Subcutaneous abdominal adipose tissue (tissue), 5 donors: Measurements from ENCODE around the gene SHQ1.
A peak's percentile ranks its signal among the peaks of the same experiment; 100 is the strongest.
"Not testable (repeated sequence)": the region's sequence is repeated elsewhere in the genome, so short reads cannot be mapped to it uniquely, and the experiment has no call there.

Experiments
- H3K27ac ChIP-seq: one replicate; pipeline ENCODE4 v1.7.0; 2013; ENCODE audit warnings: low read depth, mild to moderate bottlenecking, inconsistent platforms, low read length, moderate library complexity
- H3K27me3 ChIP-seq, 5 donors: one replicate each; pipeline ENCODE4 v1.7.0; 2013; ENCODE audit warnings: low read length in 5 of 5, inconsistent platforms in 1 of 5; ENCODE audit not compliant: control insufficient read depth in 5 of 5, insufficient read depth in 4 of 5
- H3K36me3 ChIP-seq, 5 donors: one replicate each; pipeline ENCODE4 v1.7.0; 2013; ENCODE audit warnings: low read length in 5 of 5; ENCODE audit not compliant: control insufficient read depth in 5 of 5, insufficient read depth in 5 of 5
- H3K4me1 ChIP-seq, 5 donors: one replicate each; pipeline ENCODE4 v1.7.0; 2013; ENCODE audit warnings: low read length in 5 of 5, mild to moderate bottlenecking in 3 of 5, moderate library complexity in 1 of 5; ENCODE audit not compliant: control insufficient read depth in 5 of 5, insufficient read depth in 5 of 5
- H3K4me3 ChIP-seq, 5 donors: one replicate each; pipeline ENCODE4 v1.7.0; 2013; ENCODE audit warnings: low read length in 5 of 5, low read depth in 1 of 5
- H3K9ac ChIP-seq, 5 donors: one replicate each; pipeline ENCODE4 v1.7.0; 2013; ENCODE audit warnings: low read length in 5 of 5, mild to moderate bottlenecking in 4 of 5, moderate library complexity in 3 of 5
- H3K9me3 ChIP-seq, 5 donors: one replicate each; pipeline ENCODE4 v1.7.0; 2013; ENCODE audit warnings: low read length in 5 of 5; ENCODE audit not compliant: control insufficient read depth in 5 of 5
- donor health status: healthy.
- donor health status: healthy.
- donor health status: healthy.
- donor health status: healthy.
- donor health status: healthy.

Gene SHQ1

DNA sequence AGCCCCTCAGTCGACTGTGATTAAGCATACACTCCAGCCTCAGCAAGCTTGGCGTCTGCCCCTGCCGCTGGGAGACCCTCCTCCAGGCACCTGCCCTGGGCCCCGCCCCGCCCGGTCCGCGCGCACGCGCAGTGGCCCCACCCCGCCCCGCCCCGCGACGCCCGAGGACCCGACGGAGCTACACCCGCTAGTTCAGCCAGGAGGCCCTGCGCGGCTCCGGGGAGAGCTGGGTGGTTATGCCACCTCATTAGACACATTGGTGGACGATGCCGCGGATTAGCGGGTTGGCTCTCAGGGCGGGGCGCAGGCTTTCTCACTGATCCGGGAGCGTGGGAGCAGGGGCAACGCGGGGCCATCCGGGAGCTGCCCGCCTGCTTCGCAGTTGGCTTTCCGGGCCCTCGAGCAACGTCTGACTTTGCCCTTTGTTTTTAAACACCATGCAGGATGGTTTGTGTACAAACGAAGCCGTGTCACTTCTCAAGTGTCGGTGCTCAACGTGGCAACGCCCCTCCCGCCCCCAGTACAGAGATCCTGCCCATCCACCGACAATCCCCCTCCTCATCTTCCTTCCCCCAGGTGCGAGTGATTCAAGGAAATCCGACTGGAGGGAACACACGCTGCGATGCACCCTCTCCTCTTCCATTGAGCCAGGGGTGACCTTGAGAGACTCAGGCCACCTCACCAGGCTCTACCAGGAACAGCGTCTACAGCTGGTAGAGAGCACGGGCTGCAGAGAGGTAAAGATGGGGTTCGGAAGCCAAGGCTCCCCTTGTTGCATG is 109.3 kb downstream of the SHQ1 start:
- Histone ChIP-seq H3K9ac (peak overlapping the region in 2 of 5 donors; percentile 7 to 52), H3K4me1 (peaks cover 0 to 12% (median 9%) of the 10 kb centered on the region in 5 donors), H3K4me3 (peak overlapping the region in 4 of 5 donors; percentile 57 to 62 (median 58)), H3K27ac (no peak overlapping the region), H3K36me3 (no peaks in the 10 kb centered on the region), H3K9me3 (peaks cover 0 to 8% (median 7%) of the 10 kb centered on the region in 5 donors), H3K27me3 (peaks cover 0 to 25% (median 10%) of the 10 kb centered on the region in 5 donors)

DNA sequence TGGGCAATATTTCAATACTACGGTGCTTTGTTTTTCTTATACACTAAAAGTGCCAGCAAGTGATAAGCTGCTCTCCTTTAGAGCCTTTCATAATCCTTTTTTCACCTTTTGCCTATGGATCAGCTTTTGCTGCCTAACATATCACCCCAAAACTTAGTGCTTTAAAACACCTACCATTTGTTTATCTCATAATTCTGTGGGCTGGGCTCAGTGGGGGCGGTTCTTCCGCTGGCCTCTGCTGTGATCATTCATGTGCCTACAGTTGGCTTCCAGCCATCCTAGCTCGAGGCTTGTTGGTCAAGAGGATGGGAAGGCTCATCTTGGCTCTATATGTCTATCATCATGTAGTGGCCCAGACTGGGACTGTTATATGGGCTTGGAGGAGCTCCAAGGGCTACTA is 113.2 kb downstream of the SHQ1 start:
- not testable (repeated sequence) for H3K27ac ChIP-seq, H3K9ac ChIP-seq, H3K4me3 ChIP-seq, H3K36me3 ChIP-seq
- H3K9me3 ChIP-seq, result peaks cover 4 to 22% (median 19%) of the 10 kb centered on the region in 5 donors
- peaks cover 0 to 12% (median 9%) of the 10 kb centered on the region in 5 donors for H3K4me1 ChIP-seq
- H3K27me3 ChIP-seq, result peaks cover 0 to 22% (median 10%) of the 10 kb centered on the region in 5 donors

DNA sequence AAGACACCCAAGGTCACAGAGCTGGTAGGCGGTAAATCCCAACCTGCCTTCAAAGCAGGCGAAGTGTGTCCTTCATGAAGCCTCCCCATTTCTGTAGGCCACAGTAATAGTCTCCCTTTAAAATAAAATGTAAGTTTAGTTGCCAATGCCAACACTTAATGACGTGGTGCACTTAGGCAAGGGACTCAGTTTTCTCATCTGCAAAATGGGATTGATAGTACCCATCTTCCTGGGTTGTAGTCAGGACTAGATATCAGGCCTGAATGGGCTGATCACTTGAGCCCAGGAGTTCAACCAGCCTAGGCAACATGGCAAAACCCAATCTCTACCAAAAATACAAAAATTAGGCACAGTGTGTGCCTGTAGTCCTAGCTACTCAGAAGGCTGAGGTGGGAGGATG is 114.6 kb downstream of the SHQ1 start:
- H3K27me3 ChIP-seq, result peaks cover 0 to 15% (median 4%) of the 10 kb centered on the region in 5 donors
- no peak overlapping the region for H3K4me3 ChIP-seq
- peaks cover 4 to 22% (median 19%) of the 10 kb centered on the region in 5 donors for H3K9me3 ChIP-seq
- H3K9ac ChIP-seq, result no peak overlapping the region
- H3K27ac ChIP-seq, result no peak overlapping the region
- H3K4me1 ChIP-seq, result peaks cover 0 to 7% (median 5%) of the 10 kb centered on the region in 5 donors
- H3K36me3 ChIP-seq, result no peaks in the 10 kb centered on the region

DNA sequence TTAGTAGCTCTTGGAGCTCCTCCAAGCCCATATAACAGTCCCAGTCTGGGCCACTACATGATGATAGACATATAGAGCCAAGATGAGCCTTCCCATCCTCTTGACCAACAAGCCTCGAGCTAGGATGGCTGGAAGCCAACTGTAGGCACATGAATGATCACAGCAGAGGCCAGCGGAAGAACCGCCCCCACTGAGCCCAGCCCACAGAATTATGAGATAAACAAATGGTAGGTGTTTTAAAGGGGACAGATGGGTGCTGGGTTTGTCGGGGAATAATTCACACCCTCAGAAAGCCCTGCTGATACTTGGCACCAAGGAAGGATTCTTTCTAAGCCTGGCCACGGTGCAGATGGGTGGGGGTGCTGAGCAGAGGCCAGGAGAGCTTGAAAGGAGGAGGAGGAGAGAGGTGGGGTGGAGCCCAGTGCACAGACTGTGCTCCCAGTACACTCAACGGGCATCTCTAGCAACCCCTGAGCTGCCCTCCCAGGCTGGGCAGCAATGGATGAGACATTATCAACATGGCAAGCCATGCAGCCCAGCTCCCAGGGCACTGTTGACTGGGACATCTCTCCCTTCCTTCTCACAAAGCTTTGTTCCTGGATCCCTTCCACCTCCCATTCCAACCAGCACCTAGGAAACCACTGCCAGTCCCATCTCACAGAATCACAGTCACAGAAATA is 115.4 kb downstream of the SHQ1 start:
- peak overlapping the region in 1 of 5 donors; percentile 5 for H3K4me3 ChIP-seq
- not testable (repeated sequence) for H3K4me1 ChIP-seq, H3K36me3 ChIP-seq, H3K9ac ChIP-seq, H3K27ac ChIP-seq, H3K27me3 ChIP-seq
- peaks cover 4 to 22% (median 19%) of the 10 kb centered on the region in 5 donors for H3K9me3 ChIP-seq

DNA sequence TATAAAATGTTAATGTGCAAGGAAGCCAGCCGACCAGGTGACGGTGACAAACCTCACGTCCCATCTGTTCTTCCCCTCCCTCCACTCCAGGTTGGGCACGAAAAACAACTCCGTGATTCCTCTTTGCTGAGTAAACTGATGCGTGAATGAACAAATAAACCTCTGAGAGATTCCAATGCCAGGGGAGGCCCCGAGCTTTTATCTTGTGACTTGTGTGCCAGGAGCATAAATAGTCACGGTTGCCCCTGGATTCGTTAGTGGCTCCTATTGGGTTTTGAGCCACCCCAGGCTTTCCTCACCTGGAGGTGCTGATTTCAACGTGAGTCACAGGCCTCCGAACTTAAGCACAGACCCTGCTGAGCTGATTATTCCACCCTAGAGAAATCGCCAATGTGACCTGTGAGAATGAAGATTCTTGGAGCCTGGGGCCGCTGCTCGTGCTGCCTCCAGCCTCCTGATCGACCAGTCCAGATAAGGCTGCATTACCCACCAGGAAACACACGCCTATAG is 119.2 kb downstream of the SHQ1 start:
- Histone ChIP-seq H3K27me3 (peaks cover 0 to 9% (median 0%) of the 10 kb centered on the region in 5 donors), H3K9ac (no peak overlapping the region), H3K9me3 (peaks cover 4 to 14% (median 12%) of the 10 kb centered on the region in 5 donors), H3K27ac (no peak overlapping the region), H3K4me3 (no peak overlapping the region), H3K4me1 (peaks cover 0 to 15% (median 10%) of the 10 kb centered on the region in 5 donors), H3K36me3 (no peaks in the 10 kb centered on the region)

DNA sequence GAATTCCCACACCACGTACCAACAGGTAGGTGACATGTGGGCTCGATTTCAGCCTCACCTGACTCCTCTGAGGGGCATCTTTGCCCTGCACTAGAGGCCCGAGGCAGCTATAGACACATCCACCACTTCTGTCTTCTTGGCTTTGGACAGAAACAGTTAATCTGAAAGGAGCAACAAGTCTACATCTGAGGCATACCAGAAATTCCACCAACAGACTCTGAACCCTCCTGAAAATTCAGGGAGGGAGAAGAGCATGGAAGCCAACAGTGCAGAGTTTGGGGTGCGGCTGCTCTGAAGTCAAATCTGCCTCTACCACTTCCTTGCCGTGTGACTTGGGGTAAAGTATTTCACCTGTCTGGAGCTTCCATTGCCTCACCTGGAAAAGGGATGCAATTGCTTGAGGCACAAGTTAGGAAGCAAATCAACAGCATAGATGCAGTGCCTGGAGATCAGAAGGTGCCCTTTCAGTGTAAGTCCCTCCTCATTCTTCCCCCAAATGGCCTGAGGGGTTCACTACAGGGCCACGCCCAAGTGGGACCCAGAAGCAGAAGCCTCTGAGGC is 119.8 kb downstream of the SHQ1 start:
- H3K9ac ChIP-seq, result no peak overlapping the region
- peaks cover 4 to 12% (median 9%) of the 10 kb centered on the region in 5 donors for H3K9me3 ChIP-seq
- H3K27me3 ChIP-seq, result peaks cover 0 to 9% (median 0%) of the 10 kb centered on the region in 5 donors
- H3K4me3 ChIP-seq, result no peak overlapping the region
- H3K36me3 ChIP-seq, result no peaks in the 10 kb centered on the region
- H3K4me1 ChIP-seq, result peaks cover 0 to 15% (median 10%) of the 10 kb centered on the region in 5 donors
- H3K27ac ChIP-seq, result no peak overlapping the region

DNA sequence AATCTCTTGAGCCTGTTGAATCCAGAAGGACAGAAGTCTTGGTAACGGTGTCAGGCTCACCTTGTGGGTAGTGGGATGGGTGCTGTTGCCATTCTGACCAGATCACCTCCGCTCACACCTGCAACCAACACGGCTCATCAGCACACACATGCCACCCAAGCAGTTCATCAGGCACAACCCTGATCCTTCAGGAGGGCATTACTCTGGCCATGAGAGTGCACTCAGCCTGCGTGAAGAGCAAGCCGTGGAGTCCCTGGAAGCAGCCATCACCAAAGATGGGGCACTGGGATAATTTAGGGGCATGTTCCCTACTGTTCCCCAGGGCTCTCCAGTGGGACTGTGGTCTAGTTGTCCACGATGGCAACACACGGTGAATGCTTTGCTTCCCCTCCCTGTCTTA is 120.5 kb downstream of the SHQ1 start:
- H3K4me3 ChIP-seq, result peak overlapping the region in 1 of 5 donors; percentile 8
- no peak overlapping the region for H3K27ac ChIP-seq
- H3K27me3 ChIP-seq, result peaks cover 0 to 9% (median 0%) of the 10 kb centered on the region in 5 donors
- no peaks in the 10 kb centered on the region for H3K36me3 ChIP-seq
- peaks cover 0 to 5% (median 4%) of the 10 kb centered on the region in 5 donors for H3K9me3 ChIP-seq
- H3K9ac ChIP-seq, result no peak overlapping the region
- peaks cover 0 to 18% (median 16%) of the 10 kb centered on the region in 5 donors for H3K4me1 ChIP-seq

DNA sequence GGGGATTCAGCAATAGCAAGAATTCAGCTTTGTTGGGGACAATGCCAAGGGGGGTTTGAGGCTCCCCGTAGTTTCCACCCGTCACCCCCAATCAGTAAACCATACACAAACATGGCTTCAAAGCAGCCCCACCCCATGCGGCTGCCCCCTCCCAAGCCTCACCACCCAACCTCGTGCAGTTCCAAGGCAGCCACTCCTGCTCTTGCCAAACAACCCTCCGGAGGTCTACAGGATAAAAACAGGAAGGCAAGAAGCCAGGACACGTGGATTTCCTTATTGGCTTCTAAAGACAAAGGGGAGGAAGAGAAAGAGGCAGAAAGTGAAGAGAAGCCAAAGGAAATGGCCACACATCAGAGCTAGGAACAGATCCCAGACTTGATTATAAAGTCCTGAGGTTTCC is 121.1 kb downstream of the SHQ1 start:
- peaks cover 0 to 9% (median 0%) of the 10 kb centered on the region in 5 donors for H3K27me3 ChIP-seq
- H3K27ac ChIP-seq, result no peak overlapping the region
- H3K9ac ChIP-seq, result no peak overlapping the region
- H3K36me3 ChIP-seq, result no peaks in the 10 kb centered on the region
- H3K4me1 ChIP-seq, result peaks cover 0 to 21% (median 19%) of the 10 kb centered on the region in 5 donors
- H3K9me3 ChIP-seq, result peaks cover 0 to 4% (median 3%) of the 10 kb centered on the region in 5 donors
- peak overlapping the region in 1 of 5 donors; percentile 8 for H3K4me3 ChIP-seq

DNA sequence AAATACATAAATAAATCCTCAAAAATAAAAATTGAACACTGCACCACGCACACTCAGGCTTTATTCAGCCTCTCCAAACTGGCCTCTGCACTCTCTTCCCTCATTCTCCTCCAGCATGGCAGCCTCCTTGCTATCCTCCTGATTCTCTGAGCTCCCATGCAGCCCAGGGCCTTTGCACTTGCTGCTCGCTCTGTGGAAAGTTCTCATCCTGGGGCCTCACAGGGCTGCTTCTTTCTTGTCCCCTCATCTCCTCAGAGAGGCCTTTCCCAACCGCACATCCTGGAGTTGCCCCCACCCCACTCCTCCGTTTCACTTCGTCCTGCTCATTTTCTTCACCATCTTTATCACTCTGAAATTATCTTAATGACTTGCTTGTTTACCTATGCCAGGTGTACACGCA is 123.0 kb downstream of the SHQ1 start:
- Histone ChIP-seq H3K27me3 (peaks cover 0 to 9% (median 0%) of the 10 kb centered on the region in 5 donors), H3K27ac (no peak overlapping the region), H3K4me1 (peaks cover 0 to 21% (median 19%) of the 10 kb centered on the region in 5 donors), H3K9ac (no peak overlapping the region), H3K4me3 (no peak overlapping the region), H3K9me3 (no peaks in the 10 kb centered on the region), H3K36me3 (no peaks in the 10 kb centered on the region)
